ENCODE data around the gene ERC2. TPM values are rescaled to one million over a fixed set of nuclear protein-coding genes. Genes with fewer than 3 reads are reported as not detected.

Gene ERC2
- total and polyA plus RNA-seq, 2 donors (not counting 1 experiment from before 2014, with no cell fraction given), result 0.14 to 0.17 TPM

- Histone ChIP-seq H3K27me3 (ENCODE audit: control insufficient read depth, insufficient read depth, low read length) (peaks cover 4% of the 10 kb centered on the region), H3K9me3 (ENCODE audit: control insufficient read depth, insufficient read depth, low read depth, low read length) (no peaks in the 10 kb centered on the region), H3K79me2 (ENCODE audit: control insufficient read depth, insufficient read depth, low read length) (no peaks in the 10 kb centered on the region), H3K27ac (ENCODE audit: insufficient read depth, low read length) (no peak overlapping the region), H3K36me3 (ENCODE audit: control insufficient read depth, insufficient read depth, low read length) (no peaks in the 10 kb centered on the region), H3K4me1 (ENCODE audit: control insufficient read depth, extremely low read depth, insufficient read depth, low read length) (no peaks in the 10 kb centered on the region), H3K4me3 (replicated peaks in 1 of 4; ENCODE audit: control extremely low read depth in 1 of 4, insufficient read depth in 1 of 4, low read depth in 3 of 4, low read length in 4 of 4) (no peak overlapping the region), H2AFZ (ENCODE audit: low read length) (no peak overlapping the region), H3K9ac (ENCODE audit: insufficient read depth, low read length) (no peak overlapping the region), H4K20me1 (ENCODE audit: control insufficient read depth, extremely low read depth, insufficient read depth, low read length) (no peaks in the 10 kb centered on the region), H3K4me2 (ENCODE audit: extremely low read depth, insufficient read depth, low read length) (no peak overlapping the region)
- DNase-seq (ENCODE audit: low read depth in 2 of 2), result no peak
- TF ChIP-seq EZH2 (IDR thresholded peaks at IDR 0.05; ENCODE audit: low read length, missing control alignments) (no peak), CTCF (conservative IDR thresholded peaks at IDR 0.05 in 1 of 2, IDR thresholded peaks at IDR 0.05 in 1 of 2; ENCODE audit: low read depth in 1 of 2, low read length in 2 of 2) (no peak)
Measured at GRCh38 chr3:55725681-55726500, 742.4 kb downstream of the ERC2 start.

GRCh38 chr3:55724821-55725220 lies 743.4 kb downstream of the ERC2 start:
- no peaks in the 10 kb centered on the region for H3K4me1 ChIP-seq (ENCODE audit: control insufficient read depth, extremely low read depth, insufficient read depth, low read length)
- H3K9me3 ChIP-seq (ENCODE audit: control insufficient read depth, insufficient read depth, low read depth, low read length), result no peaks in the 10 kb centered on the region
- no peak for TF ChIP-seq CTCF (conservative IDR thresholded peaks at IDR 0.05 in 1 of 2, IDR thresholded peaks at IDR 0.05 in 1 of 2; ENCODE audit: low read depth in 1 of 2, low read length in 2 of 2)
- TF ChIP-seq EZH2 (IDR thresholded peaks at IDR 0.05; ENCODE audit: low read length, missing control alignments), result no peak
- no peak overlapping the region for H3K27ac ChIP-seq (ENCODE audit: insufficient read depth, low read length)
- H3K9ac ChIP-seq (ENCODE audit: insufficient read depth, low read length), result no peak overlapping the region
- H3K36me3 ChIP-seq (ENCODE audit: control insufficient read depth, insufficient read depth, low read length), result no peaks in the 10 kb centered on the region
- no peaks in the 10 kb centered on the region for H3K79me2 ChIP-seq (ENCODE audit: control insufficient read depth, insufficient read depth, low read length)
- H4K20me1 ChIP-seq (ENCODE audit: control insufficient read depth, extremely low read depth, insufficient read depth, low read length), result no peaks in the 10 kb centered on the region
- no peak overlapping the region for H3K4me2 ChIP-seq (ENCODE audit: extremely low read depth, insufficient read depth, low read length)
- DNase-seq (ENCODE audit: low read depth in 2 of 2), result no peak
- no peak overlapping the region for H3K4me3 ChIP-seq (replicated peaks in 1 of 4; ENCODE audit: control extremely low read depth in 1 of 4, insufficient read depth in 1 of 4, low read depth in 3 of 4, low read length in 4 of 4)
- H3K27me3 ChIP-seq (ENCODE audit: control insufficient read depth, insufficient read depth, low read length), result peaks cover 4% of the 10 kb centered on the region
- no peak overlapping the region for H2AFZ ChIP-seq (ENCODE audit: low read length)

DNA sequence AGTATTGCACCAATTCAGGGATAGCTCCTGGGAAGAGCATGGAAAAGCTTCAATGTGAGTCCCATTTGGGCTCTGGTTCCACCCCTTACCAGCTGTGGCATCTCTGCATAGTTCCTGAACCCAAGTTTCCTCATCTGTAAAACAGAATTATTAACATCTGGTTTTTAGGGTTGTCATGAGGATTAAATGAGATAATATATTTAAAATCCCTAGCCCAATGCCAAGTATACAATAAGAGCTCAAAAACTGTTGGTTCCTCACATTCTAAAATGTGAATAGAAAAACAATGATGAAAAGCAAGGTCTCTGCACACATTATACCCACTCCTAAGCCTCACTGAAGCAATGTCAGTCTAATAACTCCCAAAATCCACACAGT lies 743.9 kb downstream of the ERC2 start:
- Histone ChIP-seq H3K4me2 (ENCODE audit: extremely low read depth, insufficient read depth, low read length) (no peak overlapping the region), H3K4me1 (ENCODE audit: control insufficient read depth, extremely low read depth, insufficient read depth, low read length) (no peaks in the 10 kb centered on the region), H3K36me3 (ENCODE audit: control insufficient read depth, insufficient read depth, low read length) (no peaks in the 10 kb centered on the region), H3K27ac (ENCODE audit: insufficient read depth, low read length) (no peak overlapping the region), H3K9ac (ENCODE audit: insufficient read depth, low read length) (no peak overlapping the region), H3K27me3 (ENCODE audit: control insufficient read depth, insufficient read depth, low read length) (peaks cover 4% of the 10 kb centered on the region), H3K9me3 (ENCODE audit: control insufficient read depth, insufficient read depth, low read depth, low read length) (no peaks in the 10 kb centered on the region), H3K79me2 (ENCODE audit: control insufficient read depth, insufficient read depth, low read length) (no peaks in the 10 kb centered on the region), H3K4me3 (replicated peaks in 1 of 4; ENCODE audit: control extremely low read depth in 1 of 4, insufficient read depth in 1 of 4, low read depth in 3 of 4, low read length in 4 of 4) (no peak overlapping the region), H2AFZ (ENCODE audit: low read length) (no peak overlapping the region), H4K20me1 (ENCODE audit: control insufficient read depth, extremely low read depth, insufficient read depth, low read length) (no peaks in the 10 kb centered on the region)
- no peak for DNase-seq (ENCODE audit: low read depth in 2 of 2)
- TF ChIP-seq EZH2 (IDR thresholded peaks at IDR 0.05; ENCODE audit: low read length, missing control alignments), result no peak
- no peak for TF ChIP-seq CTCF (conservative IDR thresholded peaks at IDR 0.05 in 1 of 2, IDR thresholded peaks at IDR 0.05 in 1 of 2; ENCODE audit: low read depth in 1 of 2, low read length in 2 of 2)

Data from fibroblast of lung (primary cell).